H1 (cell line): Measurements from ENCODE around the gene BSDC1. TPM values are rescaled to one million over a fixed set of nuclear protein-coding genes. Genes with fewer than 3 reads are reported as not detected.

Experiments used
- CTBP2 ChIP-seq: IDR thresholded peaks from 2 replicates; pipeline ENCODE4 v1.7.0; 2011; ENCODE audit warnings: borderline replicate concordance, mild to moderate bottlenecking, moderate library complexity, mixed read lengths, low read length; ENCODE audit not compliant: insufficient read depth, insufficient read length
- GABPA ChIP-seq: IDR thresholded peaks from 2 replicates; pipeline ENCODE4 v1.6.1; 2011; ENCODE audit warnings: mild to moderate bottlenecking, low read length, moderate library complexity, borderline replicate concordance; ENCODE audit not compliant: insufficient read depth
- GTF2F1 ChIP-seq: IDR thresholded peaks from 2 replicates; pipeline ENCODE4 v1.6.1; 2012; ENCODE audit warnings: low read depth, low read length, improper control_type of control experiment, borderline replicate concordance
- JUND ChIP-seq: IDR thresholded peaks from 2 replicates; pipeline ENCODE4 v1.6.1; 2011; ENCODE audit warnings: mild to moderate bottlenecking, improper control_type of control experiment, low read length
- KDM5A ChIP-seq: fragments of 200-600 bp; IDR thresholded peaks from 2 replicates; pipeline ENCODE4 v1.7.1; 2012; ENCODE audit warnings: mild to moderate bottlenecking, low read length, inconsistent platforms, mixed read lengths
- RAD21 ChIP-seq, 2 experiments: IDR thresholded peaks in 1 of 2; conservative IDR thresholded peaks in 1 of 2; 2 replicates each; pipeline ENCODE4 v1.6.1; 2011; ENCODE audit warnings: low read depth in 2 of 2, low read length in 2 of 2, improper control_type of control experiment in 1 of 2, inconsistent platforms in 1 of 2, mild to moderate bottlenecking in 1 of 2, moderate library complexity in 1 of 2
- SIN3A ChIP-seq, 2 experiments: IDR thresholded peaks in 1 of 2; conservative IDR thresholded peaks in 1 of 2; 2 replicates each; pipeline ENCODE4 v1.6.1; 2011 to 2012; ENCODE audit warnings: low read length in 2 of 2, improper control_type of control experiment in 1 of 2, low read depth in 1 of 2, mild to moderate bottlenecking in 1 of 2
- SP1 ChIP-seq: IDR thresholded peaks from 2 replicates; pipeline ENCODE4 v1.6.1; 2011; ENCODE audit warnings: low read depth, low read length
- SRF ChIP-seq: IDR thresholded peaks from 2 replicates; pipeline ENCODE4 v1.6.1; 2011; ENCODE audit warnings: mild to moderate bottlenecking, low read depth, low read length, moderate library complexity
- polyA plus RNA-seq, 7 experiments: library from polyadenylated mRNA; depleted of rRNA in 3 of 7; stranded (reverse) in 5 of 7; unstranded in 2 of 7; fragments of >200 nt in 5 of 7; fragments of 200-250 nt in 2 of 7; gene quantifications; 1 replicate in 5 of 7; 2 replicates in 1 of 7; 4 replicates in 1 of 7; pipeline versions ENCODE4 v1.2.1 to v1.2.3, GENCODE V29; 2011 to 2013; ENCODE audit warnings: missing spikeins in 2 of 7, mixed read lengths in 2 of 7
- total RNA-seq: library from RNA; stranded (reverse); fragmentation: NEBNext Ultra II Directional; extraction: Animal tissue kit (Norgen Biotek cat#: 25700); gene quantifications from 2 replicates; pipeline ENCODE4 v1.2.1, GENCODE V29; 2021
- TF ChIP-seq, protein P1 (sequence below), 3 experiments: IDR thresholded peaks; 1 replicate in 2 of 3; 2 replicates in 1 of 3; pipeline versions ENCODE4 v1.5.1 to v1.6.1; 2011; ENCODE audit warnings: low read length in 3 of 3, mild to moderate bottlenecking in 3 of 3, inconsistent platforms in 2 of 3, low read depth in 1 of 3, moderate library complexity in 1 of 3; ENCODE audit not compliant: insufficient read depth in 1 of 3; ENCODE audit errors: control extremely low read depth in 1 of 3
- TF ChIP-seq, protein P2 (sequence below): IDR thresholded peaks from 2 replicates; pipeline ENCODE4 v1.6.1; 2011; ENCODE audit warnings: low read length, improper control_type of control experiment

The BSDC1 gene
- total and polyA plus RNA-seq, 2 of the 8 experiments (the other 6 are each of a cell fraction or from before 2014, with no cell fraction given), result 24.8 to 40.7 TPM

DNA sequence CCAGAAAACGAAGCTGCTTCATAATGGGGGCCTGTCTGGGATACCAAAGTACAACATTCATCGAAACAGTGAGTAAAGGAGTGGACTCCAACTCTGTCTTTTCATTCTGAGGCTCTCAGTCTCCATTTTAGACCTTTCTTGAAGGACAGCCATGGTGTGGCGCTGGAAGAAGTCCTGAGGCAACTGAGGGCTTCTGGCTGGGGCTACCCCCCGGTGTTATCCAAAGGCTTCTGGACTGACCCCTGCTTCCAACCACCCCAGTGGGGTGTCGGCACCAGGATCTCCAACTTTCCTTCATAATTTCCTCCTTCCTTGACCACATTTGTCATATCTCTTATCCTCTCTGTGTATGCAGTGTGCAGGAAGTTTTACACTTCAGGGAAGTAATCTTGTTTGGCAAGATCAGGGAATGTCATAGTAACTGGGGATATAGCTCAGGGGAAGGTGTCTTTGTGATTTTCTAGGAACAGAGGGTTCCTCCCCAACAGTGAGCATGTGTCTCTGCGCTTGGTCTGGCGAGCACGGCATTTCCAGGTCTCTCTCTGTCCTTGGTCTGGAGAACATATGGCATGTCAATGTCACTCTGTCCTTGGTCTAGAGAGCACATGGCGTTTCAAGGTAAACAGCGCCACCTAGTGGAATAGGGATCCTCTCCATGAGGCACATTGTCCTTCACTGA is 19.4 kb upstream of the BSDC1 start (continued):
- TF ChIP-seq, protein P1, sequence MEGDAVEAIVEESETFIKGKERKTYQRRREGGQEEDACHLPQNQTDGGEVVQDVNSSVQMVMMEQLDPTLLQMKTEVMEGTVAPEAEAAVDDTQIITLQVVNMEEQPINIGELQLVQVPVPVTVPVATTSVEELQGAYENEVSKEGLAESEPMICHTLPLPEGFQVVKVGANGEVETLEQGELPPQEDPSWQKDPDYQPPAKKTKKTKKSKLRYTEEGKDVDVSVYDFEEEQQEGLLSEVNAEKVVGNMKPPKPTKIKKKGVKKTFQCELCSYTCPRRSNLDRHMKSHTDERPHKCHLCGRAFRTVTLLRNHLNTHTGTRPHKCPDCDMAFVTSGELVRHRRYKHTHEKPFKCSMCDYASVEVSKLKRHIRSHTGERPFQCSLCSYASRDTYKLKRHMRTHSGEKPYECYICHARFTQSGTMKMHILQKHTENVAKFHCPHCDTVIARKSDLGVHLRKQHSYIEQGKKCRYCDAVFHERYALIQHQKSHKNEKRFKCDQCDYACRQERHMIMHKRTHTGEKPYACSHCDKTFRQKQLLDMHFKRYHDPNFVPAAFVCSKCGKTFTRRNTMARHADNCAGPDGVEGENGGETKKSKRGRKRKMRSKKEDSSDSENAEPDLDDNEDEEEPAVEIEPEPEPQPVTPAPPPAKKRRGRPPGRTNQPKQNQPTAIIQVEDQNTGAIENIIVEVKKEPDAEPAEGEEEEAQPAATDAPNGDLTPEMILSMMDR (IDR thresholded peaks at IDR 0.05; ENCODE audit: control extremely low read depth in 1 of 3, insufficient read depth in 1 of 3, low read depth in 1 of 3, low read length in 3 of 3), result peak; percentile 52 to 88 (median 66)
- TF ChIP-seq GTF2F1 (no peak), SIN3A (conservative IDR thresholded peaks at IDR 0.05 in 1 of 2, IDR thresholded peaks at IDR 0.05 in 1 of 2; ENCODE audit: low read depth in 1 of 2, low read length in 2 of 2) (peak; percentile 74 to 89; a peak in 3 of 4 replicates), RAD21 (IDR thresholded peaks at IDR 0.05 in 1 of 2, conservative IDR thresholded peaks at IDR 0.05 in 1 of 2; ENCODE audit: low read depth in 2 of 2, low read length in 2 of 2) (peak; percentile 87 to 88), CTBP2 (no peak), SP1 (no peak), KDM5A (no peak), SRF (no peak), GABPA (no peak), JUND (no peak)
- TF ChIP-seq, protein P2, sequence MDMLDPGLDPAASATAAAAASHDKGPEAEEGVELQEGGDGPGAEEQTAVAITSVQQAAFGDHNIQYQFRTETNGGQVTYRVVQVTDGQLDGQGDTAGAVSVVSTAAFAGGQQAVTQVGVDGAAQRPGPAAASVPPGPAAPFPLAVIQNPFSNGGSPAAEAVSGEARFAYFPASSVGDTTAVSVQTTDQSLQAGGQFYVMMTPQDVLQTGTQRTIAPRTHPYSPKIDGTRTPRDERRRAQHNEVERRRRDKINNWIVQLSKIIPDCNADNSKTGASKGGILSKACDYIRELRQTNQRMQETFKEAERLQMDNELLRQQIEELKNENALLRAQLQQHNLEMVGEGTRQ, result no peak
